ENCODE measurements around the gene PDGFRA.
"Not testable (repeated sequence)": the region's sequence is repeated elsewhere in the genome, so short reads cannot be mapped to it uniquely, and the experiment has no call there.

Gene PDGFRA

DNA sequence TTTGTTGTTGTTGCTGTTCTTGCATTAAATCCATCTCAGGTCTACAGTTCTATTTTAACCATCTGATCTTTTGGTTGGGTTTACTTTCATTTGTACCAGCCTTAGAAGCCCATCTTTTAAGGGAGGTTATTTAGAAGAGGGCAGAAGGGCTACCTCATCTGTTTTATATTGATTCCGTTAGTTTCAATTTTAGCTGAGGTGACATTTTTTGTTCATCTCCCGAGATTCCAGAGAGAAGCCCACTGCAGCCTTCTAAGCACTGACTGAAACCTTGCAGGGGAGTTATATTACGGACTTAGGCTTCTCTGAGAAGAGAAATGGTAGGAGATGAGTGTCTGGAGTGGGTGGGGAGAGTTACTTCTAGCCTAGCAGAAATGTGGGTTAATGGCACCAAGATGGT, 101.8 kb downstream of the PDGFRA start:
- DNase-seq: no peak

DNA sequence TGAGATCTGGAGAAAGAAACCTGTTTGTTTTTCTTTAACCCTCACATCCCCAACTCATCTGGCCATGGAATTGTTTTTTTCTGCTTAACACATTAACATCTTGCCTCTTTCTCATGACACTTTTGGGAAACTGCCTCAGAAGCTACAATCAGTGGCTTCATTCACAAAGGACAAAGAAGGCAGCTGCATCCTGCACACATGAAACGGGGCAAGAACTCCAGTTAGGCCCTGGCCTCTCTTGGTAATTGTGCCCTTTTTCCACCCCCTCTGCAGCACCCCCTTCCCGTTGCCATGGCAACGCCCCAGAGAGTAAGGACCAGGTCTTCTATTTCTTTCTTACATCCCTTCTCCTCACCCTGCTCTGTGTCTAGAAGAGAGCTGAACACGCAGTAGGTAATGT, 103.4 kb downstream of the PDGFRA start:
- no peak for DNase-seq

DNA sequence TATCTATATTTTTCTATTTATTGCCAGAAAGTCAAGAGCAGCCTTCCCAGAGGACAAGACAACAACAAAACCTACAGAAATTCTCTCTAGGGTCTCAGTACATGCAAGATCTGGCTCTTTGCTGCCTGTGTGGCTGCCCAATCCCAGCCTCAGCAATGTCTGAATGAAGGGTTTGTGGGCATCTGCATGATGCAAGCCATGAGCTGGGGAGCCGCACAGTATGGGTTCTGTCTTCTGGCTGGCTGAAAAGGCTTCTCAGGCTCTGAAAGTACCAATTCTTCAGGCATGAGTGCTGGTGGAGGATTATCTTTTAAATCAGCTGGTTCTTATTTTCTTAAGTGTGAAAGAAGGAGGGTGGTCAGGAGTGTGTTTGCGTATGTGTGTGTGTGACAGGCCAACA, 104.6 kb downstream of the PDGFRA start:
- DNase-seq: no peak

DNA sequence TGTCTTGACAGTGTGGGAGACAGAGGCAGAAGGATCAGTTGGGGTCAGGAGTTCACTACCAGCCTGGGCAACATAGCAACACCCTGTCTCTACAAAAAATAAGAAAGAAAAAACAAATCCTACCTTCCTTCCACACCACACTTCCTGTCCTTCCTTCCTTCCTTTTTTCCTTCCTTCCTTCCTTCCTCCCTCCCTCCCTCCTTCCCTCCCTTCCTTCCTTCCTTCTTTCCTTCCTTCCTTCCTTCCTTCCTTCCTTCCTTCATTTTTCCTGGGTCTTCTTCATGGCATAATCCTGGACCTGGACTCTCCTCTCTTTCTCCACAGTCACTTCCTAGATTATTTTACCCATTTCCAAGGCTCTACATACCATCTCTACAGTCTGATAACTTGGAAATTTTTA, 105.7 kb downstream of the PDGFRA start:
- DNase-seq: not testable (repeated sequence)

DNA sequence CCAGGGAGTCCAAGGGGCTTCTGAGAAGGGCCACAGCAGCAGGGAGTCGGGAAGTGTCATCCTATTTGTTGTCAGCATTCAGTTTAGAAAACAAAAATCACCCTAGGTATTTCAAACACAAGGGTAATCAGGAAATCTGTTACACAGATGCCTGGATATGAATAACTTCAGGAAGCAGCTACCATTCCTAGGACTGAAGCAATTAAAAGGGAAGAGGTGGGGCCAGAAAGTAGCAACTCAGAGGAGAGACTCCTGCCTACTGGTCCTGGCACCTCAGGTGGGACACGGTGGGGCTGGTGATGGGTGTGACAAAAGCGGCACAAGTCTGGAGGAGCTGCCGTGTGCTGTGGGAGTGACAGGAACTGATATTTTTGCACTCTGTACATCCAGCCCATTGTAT, 107.9 kb downstream of the PDGFRA start:
- no peak for DNase-seq

DNA sequence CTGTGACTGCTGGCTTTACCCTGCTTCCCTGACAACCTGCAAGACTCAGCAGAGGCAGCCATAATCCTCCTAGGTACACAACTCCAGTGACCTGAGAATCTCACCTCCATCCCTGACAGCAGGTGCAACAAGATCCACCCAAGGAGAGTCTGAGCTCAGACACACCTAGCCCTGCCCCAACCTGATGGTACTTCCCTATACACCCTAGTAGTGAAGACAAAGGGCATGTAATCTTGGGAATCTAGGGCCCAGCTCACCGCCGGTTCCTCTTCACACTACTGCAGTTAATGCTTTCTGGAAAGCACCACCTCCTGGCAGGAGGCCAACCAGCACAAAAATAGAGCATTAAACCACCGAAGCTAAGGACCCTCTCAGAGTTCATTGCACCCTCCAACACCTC, 113.0 kb downstream of the PDGFRA start:
- not testable (repeated sequence) for DNase-seq
